HG02759 (cell line): ENCODE results near the gene NPAS3.
A peak's percentile ranks its signal among the peaks of the same experiment; 100 is the strongest.

Experiments used
- ATAC-seq: cut with Tn5 transposase; IDR thresholded peaks from one replicate; pipeline ENCODE4 v1.9.1; 2021; ENCODE audit warnings: mild to moderate bottlenecking, moderate library complexity; ENCODE audit not compliant: unreplicated experiment

The NPAS3 gene

DNA sequence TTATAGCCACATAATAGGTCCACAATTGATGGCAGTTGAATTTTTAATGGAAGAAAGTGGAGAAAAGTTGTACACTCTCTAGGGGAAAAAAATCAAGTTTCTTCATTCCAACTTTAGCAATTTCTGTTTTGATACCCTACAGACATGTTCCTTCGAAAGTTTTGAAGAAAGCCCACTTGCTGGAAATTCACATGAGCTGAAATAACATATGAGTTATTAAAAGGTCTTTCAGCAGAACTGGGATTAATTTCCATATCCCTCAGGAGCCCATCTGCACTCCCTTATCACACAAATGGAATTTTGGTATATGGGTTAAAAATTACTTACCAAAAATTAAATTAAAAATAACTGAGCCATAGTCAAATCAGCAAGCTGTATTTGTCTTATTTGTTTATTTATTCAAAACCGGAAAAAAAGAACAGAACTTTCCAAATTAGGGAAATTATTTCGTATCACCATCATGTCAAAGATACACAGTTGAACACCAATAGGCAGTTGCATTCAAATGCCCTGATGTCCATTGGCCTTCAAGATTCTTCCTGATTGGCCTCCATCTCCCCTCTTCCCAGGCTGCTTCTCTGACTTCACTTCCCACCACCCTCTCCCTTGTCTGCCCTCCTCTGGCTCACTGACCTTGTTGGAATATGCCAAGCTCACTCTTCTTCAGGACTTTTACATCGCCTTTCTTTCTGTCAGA, 566.7 kb downstream of the NPAS3 start:
- no peak for ATAC-seq

DNA sequence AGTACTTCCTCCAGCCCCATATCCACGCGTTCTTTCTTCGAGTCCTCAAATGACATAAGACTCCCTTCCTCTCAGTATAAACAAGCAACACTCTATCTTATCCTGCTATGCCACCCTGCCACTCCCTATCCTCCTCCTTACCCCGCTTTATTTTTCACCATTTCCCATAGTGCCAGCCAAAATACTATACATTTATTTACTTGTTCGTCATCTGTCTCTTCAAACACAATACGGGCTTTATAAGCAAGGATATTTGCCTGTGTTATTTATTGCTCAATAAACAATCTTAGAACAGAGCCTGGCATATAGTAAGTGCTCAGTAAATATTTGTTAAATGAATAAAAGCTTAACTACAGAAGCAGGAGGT, 567.3 kb downstream of the NPAS3 start:
- ATAC-seq, result no peak

DNA sequence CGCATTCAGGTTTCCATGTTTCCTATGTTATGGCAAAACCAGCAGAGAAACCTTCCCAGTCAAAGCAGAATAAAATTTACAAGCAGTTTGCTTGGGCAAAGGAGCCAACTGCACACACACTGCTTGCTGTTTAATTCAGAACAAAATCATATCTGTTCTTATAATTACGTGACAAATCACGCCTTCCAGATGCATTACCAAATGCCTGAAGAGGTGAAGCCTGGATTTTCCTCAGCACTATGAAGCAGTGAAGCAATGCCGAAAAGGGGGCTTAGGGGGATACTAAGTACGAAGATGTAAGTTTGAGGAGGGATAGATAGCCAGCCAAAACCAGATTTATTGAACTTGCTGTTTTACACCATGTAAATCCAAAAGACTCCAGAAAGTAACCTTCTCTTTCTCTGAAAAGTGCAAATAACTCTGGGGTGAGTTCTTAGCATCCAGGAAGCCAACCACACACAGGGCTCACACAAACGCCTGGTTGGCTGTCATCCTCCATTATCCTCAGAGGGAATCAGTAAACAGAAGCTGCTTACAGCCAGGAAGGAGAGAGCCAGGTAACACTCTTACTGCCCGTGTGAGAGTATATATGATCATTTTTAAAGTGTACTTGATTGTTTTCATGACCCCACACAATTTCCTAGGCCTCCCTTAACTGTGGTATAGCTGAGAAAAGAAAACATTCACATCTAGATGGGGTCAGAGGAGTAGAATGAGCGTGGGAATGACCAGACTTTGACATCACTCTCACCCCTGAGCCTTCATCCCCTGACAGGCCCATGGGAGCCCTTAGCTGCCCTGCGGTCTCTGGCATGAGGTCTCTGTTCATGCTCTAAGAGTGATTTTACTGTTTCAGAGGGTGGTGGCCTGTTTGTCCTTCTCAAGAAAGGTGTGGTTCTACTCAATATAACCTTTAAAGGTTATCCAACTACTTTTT, 569.7 kb downstream of the NPAS3 start:
- no peak for ATAC-seq

DNA sequence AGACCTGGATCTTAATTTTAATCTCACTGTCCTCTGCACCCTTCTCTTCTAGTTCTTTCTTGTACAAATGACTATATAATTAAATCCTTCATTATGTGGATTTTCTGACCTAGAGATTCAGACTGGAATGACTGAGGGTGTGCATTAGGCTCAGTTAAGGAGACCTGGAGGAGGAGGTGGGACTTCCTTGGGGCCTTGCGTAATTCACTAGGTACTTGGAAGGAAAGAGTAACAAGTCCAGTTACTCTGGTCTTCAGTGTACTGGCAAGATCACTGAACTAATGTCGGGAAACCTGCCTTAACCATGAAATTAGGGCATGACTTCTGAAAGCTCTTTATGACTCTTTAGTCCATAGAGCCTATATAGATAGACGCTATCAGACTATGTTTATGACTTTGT, 570.8 kb downstream of the NPAS3 start:
- no peak for ATAC-seq

DNA sequence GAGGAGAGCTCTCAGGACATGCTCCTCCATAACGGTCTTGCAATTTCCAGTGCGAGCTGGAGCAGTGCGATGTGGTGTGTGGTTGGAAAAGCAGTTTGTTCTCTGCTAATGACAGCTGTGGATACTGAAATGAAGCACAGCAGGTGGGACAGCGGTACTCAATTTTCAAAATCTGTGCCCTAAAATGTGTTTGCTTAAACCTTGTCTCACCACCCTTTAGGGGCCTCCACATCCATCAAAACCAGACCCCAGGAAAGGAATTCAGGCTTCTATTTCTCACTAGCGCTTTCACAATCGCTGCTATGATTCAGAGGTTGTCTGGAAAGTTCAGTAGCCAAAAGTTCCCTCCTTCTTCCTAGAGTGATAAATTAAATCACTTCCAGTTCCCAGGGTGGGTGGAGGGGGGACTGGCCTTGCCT, 571.4 kb downstream of the NPAS3 start:
- ATAC-seq, result no peak

DNA sequence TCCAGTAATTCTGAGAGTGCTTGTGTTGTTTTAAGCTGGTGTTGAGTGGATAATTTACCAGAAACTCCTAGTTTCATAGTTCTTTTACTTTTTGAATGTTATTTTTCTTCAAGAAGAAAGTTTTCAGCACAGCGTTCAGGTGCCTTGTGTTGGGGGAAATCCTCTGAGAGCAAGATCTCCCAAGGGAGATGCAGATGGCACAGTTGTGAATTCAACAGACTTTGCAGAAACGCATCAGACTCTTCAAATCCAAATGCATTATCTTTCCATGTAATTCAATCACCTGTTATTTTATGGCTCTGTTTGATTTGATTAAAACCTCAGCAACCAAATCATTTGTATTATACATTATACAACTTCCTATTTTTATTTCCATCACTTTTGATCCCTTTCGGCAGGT, 572.3 kb downstream of the NPAS3 start:
- ATAC-seq, result no peak

DNA sequence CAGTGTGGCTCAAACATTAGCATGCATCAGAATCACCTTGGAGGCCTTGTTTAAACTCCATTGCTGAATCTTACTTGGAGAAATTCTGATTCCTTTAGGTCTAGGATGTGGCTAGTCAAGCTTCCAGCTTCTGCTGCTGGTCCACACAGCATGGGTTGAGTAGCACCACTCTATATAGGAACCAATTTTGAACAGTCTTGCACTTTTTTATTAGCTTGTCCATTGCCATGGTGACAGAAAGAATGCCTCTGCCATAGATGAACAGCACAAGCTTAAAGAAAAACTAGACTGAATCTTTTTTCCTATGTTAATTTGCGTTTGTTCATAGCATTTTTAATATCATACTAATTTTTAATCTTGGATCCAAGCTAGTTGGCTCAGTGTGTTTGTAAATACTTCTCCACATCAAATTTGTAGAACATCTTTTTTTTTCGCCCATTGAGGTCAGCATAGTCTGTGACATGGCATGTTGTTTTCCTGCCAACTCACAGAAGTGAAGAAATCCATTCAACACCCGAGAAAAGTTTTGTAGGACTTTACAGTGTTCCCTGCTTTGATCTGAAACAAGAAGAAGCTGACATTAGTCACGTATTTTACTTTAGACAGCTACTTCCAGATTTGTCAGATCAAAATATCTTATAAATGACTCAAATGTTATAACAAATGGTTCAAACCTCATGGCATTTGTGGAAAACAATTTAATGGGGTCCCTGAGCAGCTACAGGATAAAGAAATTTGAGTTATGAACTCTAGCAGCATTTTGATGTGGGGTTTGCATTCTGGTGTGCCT, 573.4 kb downstream of the NPAS3 start:
- ATAC-seq, result no peak

DNA sequence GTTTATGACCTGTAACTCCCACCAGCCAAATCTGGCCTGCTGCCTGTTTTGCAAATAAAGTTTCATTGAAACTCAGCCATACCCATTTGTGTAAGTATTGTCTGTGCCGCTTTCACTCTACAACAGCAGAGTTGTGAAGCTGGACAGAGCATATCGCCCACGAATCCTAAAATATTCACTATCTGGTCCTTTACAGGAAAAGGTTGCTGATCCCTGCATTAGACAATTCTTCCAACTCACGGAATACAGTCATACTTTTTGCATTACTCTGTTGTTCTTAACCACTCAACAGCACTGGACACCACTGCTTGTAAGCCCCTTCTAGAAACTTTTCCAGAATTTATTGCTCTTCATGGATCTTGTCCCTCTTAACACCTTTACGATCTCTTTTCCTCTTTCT, 576.8 kb downstream of the NPAS3 start:
- no peak for ATAC-seq

DNA sequence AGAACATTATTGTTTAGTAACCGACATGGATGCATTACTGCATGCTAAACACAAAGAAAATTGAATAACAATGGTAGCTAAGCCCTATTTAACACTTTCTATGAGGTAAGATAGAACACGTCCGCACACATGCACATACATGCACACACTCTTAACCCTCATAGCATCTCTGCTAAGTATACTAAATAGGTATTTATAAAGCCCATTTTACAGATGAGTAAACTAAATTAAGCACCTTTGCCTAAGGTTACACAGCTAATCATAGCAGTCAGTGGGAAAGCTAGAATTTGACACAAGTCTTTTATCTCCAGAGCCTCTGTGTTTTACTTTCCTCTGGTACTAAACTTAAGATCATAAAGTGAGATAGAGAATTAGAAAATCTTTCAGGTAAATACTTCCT, 577.2 kb downstream of the NPAS3 start:
- no peak for ATAC-seq

DNA sequence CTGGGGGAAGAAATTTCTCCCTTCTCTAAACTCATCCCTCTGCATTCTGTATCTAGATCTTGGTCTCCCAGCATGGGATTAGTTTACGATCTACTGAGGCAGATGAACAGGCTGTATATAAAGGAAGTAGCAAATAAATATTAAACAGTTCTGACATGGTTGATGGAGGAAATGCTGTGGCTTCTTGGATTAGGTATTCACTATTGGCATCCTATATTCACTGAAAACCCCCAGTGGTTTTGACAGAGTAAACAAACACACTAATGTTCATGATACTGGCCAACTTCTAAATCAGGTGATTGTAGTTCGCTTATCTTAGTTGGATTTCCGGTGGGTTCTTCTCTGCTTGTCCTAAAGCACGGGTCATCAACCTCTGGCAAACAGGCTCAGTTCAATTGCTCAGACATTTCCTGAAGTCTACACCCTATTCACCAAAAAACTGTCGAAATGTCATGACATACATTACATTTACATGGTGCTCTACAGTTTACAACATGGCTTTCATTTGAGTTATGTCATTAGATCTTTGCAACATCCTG, 578.3 kb downstream of the NPAS3 start:
- no peak for ATAC-seq

DNA sequence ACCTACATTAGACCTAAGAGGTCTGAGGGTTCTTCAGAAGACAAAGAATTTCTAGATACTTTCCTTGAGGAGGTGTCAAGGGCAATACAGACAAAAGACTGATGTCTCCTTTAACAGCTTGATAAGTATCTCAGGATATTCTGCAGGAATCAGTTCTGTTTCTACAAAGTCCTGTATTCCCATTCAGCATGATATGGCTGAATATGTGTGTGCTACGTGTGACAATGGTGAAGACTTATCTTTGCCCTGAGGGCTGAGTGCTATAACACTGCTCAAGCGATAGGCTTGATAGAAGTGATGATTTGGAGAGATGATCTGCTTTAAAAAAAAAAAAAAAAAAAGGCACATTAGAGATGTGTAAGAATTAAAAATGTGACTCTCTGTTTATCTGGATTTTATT, 582.5 kb downstream of the NPAS3 start:
- ATAC-seq, result no peak

DNA sequence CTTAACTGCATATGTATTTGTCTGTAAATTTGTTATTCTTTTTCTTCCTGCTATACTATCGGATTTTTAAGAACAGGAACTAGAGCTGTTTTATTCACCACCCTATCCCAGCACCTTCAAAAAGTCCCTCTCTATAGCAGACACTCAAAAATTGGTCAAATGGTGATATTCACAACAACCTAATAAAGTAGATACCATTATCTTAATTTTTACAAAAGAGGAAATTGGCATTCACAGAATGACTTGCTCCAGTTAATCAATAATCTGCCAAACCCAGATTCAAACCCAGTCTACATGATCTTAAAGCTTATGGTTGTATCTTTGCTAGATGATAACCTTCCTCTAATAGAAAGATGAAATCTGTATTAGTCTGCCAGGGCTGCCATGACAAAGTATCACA, 585.6 kb downstream of the NPAS3 start:
- ATAC-seq, result peak; percentile 72

DNA sequence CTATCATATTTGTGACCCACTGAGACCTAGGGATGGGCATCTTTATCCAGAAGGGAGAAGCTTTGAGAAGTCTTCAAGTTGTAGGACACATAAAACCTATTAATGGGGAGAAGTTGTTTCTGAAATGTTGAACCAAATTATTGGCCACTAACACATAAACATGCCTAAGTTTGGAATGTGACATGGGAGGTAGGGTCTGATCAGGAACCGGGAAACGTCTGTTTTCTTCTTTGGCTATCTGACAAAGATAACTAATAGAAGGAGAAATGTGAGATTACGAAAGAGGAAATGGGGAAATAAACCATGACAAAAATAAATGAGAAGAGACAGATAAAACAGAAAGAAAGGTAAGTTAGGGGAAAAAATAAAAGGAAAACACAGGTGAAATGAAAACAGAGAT, 586.9 kb downstream of the NPAS3 start:
- ATAC-seq, result no peak

DNA sequence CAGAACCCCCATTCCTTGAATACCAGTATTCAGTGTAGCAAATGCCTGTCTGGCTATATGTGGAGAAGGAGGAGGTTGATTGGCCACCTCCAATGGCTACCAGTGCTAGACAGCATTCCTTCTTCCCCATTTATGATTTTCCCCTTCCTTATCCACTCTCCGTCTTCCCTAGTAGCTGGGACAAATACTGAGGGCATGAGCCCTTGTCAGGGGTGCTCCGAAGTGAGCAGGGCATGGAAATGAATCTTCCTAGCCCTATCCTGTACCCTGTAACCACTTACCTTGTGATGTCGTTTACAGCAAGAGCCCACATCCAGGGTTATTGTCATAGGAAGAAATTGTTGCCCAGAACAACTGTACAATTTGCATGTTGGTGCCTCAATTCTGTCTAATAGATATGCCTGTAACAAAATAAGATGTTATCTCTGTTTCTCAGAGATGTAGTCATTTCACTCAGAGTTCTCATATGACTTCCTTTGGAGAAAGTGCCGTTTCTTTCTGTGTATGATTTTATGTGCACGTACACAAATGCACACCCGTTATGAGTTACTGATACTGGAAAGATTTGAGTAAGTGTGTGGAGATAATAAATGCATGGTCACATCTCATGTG, 588.5 kb downstream of the NPAS3 start:
- no peak for ATAC-seq

DNA sequence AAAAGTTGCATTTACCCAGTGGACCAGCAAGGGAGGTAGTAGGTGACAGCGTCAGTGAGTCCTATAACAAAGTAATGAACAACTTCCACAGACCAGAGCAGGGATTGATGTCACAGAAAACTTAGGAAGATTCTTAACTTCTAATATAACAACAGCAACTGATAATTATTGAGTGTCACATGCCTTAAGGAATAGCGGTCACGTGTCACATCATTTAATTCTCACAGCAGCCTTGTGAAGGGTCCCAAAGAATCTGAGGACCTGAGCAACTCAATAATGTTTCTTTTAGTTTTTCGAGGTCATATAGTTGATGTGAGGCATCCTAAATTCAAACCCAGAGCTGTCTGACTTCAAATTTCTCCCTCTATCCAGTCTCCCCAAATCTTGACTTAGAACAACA, 590.0 kb downstream of the NPAS3 start:
- ATAC-seq, result no peak

DNA sequence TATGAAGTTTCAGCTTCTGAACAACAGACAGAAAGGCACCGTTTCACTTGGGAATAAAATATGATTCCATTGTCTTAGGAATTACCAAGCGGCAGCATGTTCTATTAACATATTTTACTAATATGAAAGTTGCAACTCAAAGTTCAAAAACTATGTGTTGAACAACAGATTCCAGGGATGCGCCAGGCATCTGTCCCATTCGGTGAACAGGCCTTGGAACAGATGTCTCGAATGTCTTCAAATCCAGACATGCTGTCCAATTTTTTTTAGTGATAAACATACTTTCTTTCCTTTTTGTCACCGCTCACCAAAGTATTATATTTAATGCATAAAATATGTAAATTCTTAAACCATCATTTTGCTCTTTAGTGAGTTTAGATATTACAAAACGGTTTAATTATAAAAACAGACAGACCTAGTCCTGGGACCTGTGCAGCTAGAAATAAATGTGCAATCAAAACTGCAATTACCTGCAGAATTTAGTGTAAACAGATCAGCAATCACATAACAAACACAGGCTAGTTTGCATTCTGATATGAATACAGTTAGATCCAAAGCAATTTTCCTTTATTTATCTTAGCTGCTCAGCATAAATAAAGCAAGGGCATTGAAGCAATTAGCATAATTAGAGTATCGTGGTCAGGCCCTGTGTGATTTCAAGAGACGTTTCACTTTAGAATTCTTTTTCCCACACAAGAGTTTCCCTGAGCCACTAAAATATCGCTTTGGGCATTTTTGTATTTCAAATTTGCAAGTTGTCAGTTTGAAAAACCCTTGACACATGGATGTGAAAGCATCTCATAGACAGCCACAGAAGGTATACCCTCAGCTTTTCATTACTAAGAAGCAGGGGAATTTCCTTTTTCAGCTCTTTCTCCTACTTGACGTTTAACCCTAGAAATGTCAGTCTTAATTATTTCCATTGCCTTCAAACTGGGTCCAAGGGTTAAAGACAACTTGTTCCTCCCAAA, 591.4 kb downstream of the NPAS3 start:
- ATAC-seq, result no peak

DNA sequence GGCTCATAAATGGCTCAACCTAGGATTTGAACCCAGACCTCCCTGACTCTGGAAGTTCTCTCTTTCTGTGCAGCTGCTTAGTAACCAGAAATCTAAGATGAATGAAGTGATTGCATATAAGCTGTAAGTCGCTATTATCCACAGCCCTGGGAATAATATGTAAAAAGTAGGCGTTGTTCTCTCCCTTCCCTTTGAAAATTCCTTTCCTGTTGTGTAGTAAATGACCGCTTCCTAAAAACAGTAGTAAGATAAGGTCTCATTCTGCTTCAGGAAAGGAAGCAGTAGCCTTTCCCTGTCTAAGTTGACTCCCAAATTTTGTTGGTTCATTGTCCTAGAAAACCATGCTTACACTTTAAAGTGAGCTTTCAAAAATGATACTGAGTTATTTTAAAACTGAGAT, 593.9 kb downstream of the NPAS3 start:
- ATAC-seq, result no peak

DNA sequence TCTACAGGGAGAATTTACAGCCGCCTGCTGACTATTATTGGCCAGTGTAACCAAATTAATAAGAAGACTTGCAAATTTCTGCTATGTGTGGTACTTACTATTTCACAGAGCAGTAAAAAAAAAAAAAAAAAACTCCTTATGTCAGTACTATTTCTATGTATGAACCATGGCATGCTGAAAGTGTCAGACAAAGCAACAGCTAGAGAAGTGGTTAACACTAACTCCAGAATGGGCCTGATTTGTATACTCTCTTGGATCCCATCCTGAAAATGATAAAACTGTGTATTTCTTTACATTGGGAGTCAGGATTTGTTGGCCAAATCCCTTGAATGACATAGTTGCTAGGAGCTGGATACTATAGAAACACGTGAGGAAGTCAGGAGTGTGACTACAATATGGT, 595.4 kb downstream of the NPAS3 start:
- ATAC-seq, result no peak

DNA sequence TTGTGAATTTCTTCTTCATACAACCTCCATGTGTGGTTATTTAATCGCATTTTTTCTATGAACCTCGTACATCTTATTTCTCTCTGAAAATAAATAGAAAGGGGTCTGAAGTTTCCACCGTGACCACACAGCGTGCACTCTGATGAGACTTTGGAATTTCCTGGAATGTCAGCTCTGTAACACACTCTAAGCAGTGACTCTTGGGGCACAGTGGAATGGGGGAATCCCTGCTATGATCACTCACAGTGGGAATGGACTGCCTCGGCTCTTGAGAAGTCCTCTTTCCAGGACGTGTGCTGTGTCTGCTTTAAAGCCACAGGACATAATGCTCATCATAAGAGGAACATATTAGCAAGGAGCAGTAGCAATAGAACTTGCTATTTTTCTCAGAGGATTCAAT, 596.0 kb downstream of the NPAS3 start:
- ATAC-seq, result no peak

DNA sequence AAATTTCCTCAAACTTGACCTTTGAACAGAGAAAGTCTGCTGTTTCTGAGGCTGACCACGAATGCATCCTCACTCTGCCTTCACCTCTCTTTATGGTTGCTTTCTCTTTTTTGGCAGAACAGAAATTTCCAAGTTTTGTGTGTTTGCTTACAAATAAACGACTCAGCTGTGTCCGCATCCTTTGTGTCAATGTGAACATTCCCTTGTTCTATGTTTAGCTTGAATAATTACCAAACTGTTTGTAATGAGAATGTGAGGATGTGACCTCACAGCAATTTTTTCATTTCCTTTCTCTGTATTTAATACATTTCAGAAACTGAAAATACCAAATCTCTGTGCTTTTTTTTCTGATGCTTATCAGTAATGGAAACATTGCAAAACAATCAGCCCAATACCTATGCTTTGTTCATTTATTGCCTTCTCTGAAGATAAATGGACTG, 601.3 kb downstream of the NPAS3 start:
- no peak for ATAC-seq
